Testis (tissue), 3 donors: Measurements from ENCODE around the gene SLIT3. TPM values are rescaled to one million over a fixed set of nuclear protein-coding genes. Genes with fewer than 3 reads are reported as not detected.

ENCODE experiments used
- DNase-seq: peaks from one replicate; pipeline ENCODE4 v3.0.0-alpha.2; 2019
- H3K27ac ChIP-seq, 2 donors: fragments of 200-600 bp; sonication (generic); one replicate each; pipeline ENCODE4 v1.5.1; 2019
- H3K27me3 ChIP-seq: fragments of 200-600 bp; sonication (generic); one replicate; pipeline ENCODE4 v1.5.1; 2019
- H3K36me3 ChIP-seq: fragments of 200-600 bp; sonication (generic); one replicate; pipeline ENCODE4 v1.5.1; 2017; ENCODE audit warnings: low read depth; ENCODE audit errors: missing control alignments
- H3K4me1 ChIP-seq: fragments of 200-600 bp; sonication (generic); one replicate; pipeline ENCODE4 v1.5.1; 2019
- H3K4me3 ChIP-seq, 2 donors: fragments of 200-600 bp; sonication (generic); one replicate each; pipeline ENCODE4 v1.5.1; 2017 to 2019
- H3K9me3 ChIP-seq: fragments of 200-600 bp; sonication (generic); one replicate; pipeline ENCODE4 v1.5.1; 2017
- POLR2A ChIP-seq: fragments of 450-650 bp; IDR thresholded peaks from one replicate; pipeline ENCODE4 v1.6.1; 2017; ENCODE audit warnings: antibody characterized with exemption, mild to moderate bottlenecking, moderate library complexity
- WGBS, 2 donors: methylation state at CpG; one replicate each; pipeline ENCODE4 v1.1.5; 2018; 5-methylcytosine and 5-hydroxymethylcytosine counted together
- intact Hi-C: fragments of 100-400 bp; cut with DNase I; formaldehyde crosslinking; loops from one replicate; pipeline ENCODE4 v1.15.1; 2023; ENCODE audit warnings: low total_unique reads
- polyA plus RNA-seq: library from polyadenylated mRNA; stranded (reverse); fragments of 350-450 nt; fragmentation: Illumina TruSeq; extraction: RNeasy Lipid Tissue Mini Kit (QIAGEN cat#74804); gene quantifications from one replicate; pipeline ENCODE4 v1.2.3, GENCODE V29; 2014; ENCODE audit warnings: low read depth, low replicate concordance; ENCODE audit not compliant: insufficient read depth
- total RNA-seq, 2 donors: library from RNA; depleted of rRNA; stranded (reverse); fragments of >200 nt; gene quantifications; one replicate each; pipeline ENCODE4 v1.2.3, GENCODE V29; 2016
- TF ChIP-seq, protein P1 (sequence below), 3 experiments: fragments of 450-650 bp in 2 of 3; fragments of 200-600 bp in 1 of 3; sonication (generic) in 1 of 3; IDR thresholded peaks; one replicate each; pipeline ENCODE4 v1.5.1; 2016 to 2019; ENCODE audit warnings: antibody characterized with exemption in 3 of 3, mild to moderate bottlenecking in 2 of 3, moderate library complexity in 1 of 3

The SLIT3 gene
- total and polyA plus RNA-seq, 3 donors from 2014 or later = 4.8 to 23.2 (median 7.8) TPM

DNA sequence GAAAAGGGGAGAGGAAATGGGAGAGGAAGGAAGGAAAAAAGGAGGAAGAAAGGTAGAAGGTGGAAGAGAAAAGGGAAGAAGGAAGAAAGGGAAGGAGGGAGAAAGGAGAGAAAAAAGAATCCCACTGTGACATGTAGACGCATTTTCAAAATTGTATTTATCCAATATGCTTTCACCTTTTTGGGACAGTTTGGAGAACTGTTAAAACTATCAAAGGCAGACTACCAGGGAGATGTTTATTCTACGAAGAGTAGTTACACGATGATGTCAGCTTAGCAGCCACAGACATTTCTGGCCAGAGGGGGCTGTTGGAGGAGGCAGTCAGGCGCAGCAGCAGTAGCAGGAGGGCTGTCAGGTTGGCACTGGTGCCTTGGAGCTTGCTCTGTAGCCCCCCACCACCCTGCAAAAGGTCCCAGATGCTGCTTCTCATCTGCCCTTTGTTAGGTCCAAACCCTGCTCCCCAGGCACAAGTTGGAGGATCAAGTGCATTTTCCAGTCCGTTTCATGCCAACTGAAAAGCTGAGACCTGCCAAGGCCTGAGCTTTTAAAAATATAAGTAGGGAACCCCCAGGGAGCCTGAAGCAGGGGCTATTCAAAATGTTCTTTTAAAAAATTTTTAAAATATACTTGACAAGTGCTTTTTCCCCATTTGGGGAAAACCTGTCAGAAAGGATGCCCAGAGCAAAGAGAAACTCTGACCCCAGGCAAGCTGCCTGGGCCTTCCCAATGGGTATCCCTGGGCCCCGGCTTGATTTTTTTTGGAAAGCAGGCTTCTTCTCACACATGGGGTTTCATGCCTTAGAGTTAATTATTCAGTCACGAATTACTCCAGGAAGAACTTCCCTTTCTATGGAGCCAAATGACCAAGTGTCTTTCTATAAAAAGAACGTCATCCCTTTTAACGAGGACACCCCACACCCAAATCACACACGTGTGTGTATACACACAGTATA is 203.3 kb downstream of the SLIT3 start:
- no peak overlapping the region for H3K27ac ChIP-seq
- intact Hi-C loops = no loop called here
- H3K27me3 ChIP-seq = no peaks in the 10 kb centered on the region
- DNase-seq = no peak
- no peaks in the 10 kb centered on the region for H3K9me3 ChIP-seq
- 67% methylated on average over 10 of the region's 10 CpGs for WGBS, 2 donors
- H3K36me3 ChIP-seq = no peaks in the 10 kb centered on the region
- H3K4me1 ChIP-seq = no peaks in the 10 kb centered on the region
- H3K4me3 ChIP-seq = no peak overlapping the region
- TF ChIP-seq POLR2A = no peak
- TF ChIP-seq, protein P1, sequence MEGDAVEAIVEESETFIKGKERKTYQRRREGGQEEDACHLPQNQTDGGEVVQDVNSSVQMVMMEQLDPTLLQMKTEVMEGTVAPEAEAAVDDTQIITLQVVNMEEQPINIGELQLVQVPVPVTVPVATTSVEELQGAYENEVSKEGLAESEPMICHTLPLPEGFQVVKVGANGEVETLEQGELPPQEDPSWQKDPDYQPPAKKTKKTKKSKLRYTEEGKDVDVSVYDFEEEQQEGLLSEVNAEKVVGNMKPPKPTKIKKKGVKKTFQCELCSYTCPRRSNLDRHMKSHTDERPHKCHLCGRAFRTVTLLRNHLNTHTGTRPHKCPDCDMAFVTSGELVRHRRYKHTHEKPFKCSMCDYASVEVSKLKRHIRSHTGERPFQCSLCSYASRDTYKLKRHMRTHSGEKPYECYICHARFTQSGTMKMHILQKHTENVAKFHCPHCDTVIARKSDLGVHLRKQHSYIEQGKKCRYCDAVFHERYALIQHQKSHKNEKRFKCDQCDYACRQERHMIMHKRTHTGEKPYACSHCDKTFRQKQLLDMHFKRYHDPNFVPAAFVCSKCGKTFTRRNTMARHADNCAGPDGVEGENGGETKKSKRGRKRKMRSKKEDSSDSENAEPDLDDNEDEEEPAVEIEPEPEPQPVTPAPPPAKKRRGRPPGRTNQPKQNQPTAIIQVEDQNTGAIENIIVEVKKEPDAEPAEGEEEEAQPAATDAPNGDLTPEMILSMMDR (IDR thresholded peaks at IDR 0.05) = no peak

DNA sequence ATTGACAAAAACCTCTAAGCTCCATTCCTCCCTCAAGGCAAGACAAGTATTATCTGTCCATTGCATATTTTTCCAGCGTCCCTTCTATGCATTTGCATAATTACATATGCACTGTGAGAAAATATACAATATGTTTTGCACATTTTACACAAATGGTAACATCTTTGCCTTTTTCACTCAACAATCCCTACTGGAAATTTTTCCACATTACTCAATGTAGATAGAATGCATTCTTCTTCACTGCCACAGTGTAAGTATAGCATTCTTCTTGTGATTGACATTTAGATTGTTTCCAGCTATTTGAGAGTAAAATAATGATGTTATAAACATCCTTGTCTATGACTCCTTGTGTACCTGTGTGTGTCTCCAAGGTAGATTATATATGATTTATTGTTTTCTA is 205.0 kb downstream of the SLIT3 start:
- WGBS, 2 donors = 65 to 85% methylated on average over 1 of the region's 1 CpG
- intact Hi-C loops = no loop called here
- no peaks in the 10 kb centered on the region for H3K9me3 ChIP-seq
- no peaks in the 10 kb centered on the region for H3K36me3 ChIP-seq
- no peaks in the 10 kb centered on the region for H3K27me3 ChIP-seq
- H3K4me3 ChIP-seq = no peak overlapping the region
- DNase-seq = no peak
- TF ChIP-seq, protein P1 (IDR thresholded peaks at IDR 0.05) = no peak
- no peak for TF ChIP-seq POLR2A
- no peaks in the 10 kb centered on the region for H3K4me1 ChIP-seq
- H3K27ac ChIP-seq = no peak overlapping the region

DNA sequence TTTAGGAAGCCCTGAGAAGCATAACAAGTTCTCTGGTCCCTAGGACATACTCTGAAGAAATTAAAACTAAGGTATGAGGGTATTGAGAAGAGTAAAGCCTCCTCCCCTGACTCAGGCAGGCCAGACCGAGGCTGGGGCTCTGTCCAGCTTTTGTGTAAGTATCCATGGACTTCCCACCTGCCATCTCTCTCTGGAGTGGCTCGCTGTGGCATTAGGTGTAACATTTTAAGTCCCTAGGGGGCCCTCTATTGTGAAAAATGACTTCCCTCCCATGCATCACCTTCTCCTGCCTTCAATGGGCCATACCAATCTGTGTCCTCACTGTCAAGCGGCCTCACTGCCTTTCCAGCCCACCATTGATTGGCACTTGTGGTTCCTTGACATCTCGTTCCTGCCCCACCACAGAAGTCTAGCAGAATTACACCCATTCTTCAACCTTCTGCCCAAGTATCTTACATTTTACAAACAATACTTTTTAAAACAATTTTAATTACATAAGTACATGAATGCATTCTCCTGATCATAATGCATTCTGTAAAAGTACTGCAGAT is 205.5 kb downstream of the SLIT3 start:
- H3K36me3 ChIP-seq = no peaks in the 10 kb centered on the region
- DNase-seq = no peak
- TF ChIP-seq POLR2A = no peak
- TF ChIP-seq, protein P1 (IDR thresholded peaks at IDR 0.05) = no peak
- no peak overlapping the region for H3K4me3 ChIP-seq
- H3K27ac ChIP-seq = no peak overlapping the region
- H3K4me1 ChIP-seq = no peaks in the 10 kb centered on the region
- 87 to 92% methylated on average over 4 of the region's 4 CpGs for WGBS, 2 donors
- H3K9me3 ChIP-seq = no peaks in the 10 kb centered on the region
- intact Hi-C loops = no loop called here
- no peaks in the 10 kb centered on the region for H3K27me3 ChIP-seq

DNA sequence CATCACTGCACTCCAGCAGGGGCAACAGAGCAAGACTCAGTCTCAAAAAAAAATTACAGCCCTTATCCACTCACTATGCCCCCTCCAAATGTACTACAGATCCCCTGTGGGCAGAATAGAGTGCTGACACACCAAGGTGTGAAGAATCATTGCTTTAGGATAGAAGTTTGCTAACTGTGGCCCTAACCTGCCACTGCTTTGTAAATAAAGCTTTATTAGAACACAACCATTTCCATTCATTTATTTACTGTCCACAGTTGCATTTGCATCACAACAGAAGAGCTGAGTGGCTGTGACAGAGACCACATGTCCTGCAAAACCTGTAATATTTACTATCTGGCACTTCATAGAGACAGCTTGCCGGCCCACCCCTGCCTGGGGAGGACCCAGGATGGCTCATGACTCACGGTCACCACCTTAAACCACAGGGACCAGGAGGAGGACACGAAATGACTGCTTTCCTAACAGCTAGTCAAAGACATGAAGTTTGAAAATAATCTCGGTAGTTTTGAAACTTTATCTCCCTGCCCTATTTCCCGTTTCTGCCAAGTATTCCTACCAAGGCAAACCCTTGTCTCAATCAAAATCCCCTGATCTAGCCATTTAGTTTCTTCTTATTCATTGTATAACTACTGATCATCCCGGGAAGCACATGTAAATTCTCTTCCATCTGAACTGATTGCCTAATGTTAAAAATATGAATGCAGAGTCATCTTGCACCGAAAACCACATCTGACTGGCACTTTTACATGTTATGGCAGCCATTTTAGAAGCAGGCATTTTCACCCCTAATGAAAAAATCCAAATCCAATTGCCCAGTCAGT is 206.1 kb downstream of the SLIT3 start:
- intact Hi-C loops = no loop called here
- Histone ChIP-seq H3K4me1 (no peaks in the 10 kb centered on the region), H3K36me3 (no peaks in the 10 kb centered on the region), H3K4me3 (no peak overlapping the region), H3K27me3 (no peaks in the 10 kb centered on the region), H3K9me3 (no peaks in the 10 kb centered on the region), H3K27ac (no peak overlapping the region)
- DNase-seq = no peak
- WGBS, 2 donors = 77 to 87% methylated on average over 7 of the region's 7 CpGs
- TF ChIP-seq, protein P1 (IDR thresholded peaks at IDR 0.05) = no peak
- TF ChIP-seq POLR2A = no peak
